DMS53 treated with DMSO at 0.1 percent for 48 hours (cell line): Measurements from ENCODE around the gene DDX19B.
"Not testable (repeated sequence)": the region's sequence is repeated elsewhere in the genome, so short reads cannot be mapped to it uniquely, and the experiment has no call there.

Experiments
- DNase-seq: peaks from one replicate; lab custom pipeline; 2025; ENCODE audit not compliant: unreplicated experiment; lab: John Stamatoyannopoulos, UW

Gene DDX19B

DNA sequence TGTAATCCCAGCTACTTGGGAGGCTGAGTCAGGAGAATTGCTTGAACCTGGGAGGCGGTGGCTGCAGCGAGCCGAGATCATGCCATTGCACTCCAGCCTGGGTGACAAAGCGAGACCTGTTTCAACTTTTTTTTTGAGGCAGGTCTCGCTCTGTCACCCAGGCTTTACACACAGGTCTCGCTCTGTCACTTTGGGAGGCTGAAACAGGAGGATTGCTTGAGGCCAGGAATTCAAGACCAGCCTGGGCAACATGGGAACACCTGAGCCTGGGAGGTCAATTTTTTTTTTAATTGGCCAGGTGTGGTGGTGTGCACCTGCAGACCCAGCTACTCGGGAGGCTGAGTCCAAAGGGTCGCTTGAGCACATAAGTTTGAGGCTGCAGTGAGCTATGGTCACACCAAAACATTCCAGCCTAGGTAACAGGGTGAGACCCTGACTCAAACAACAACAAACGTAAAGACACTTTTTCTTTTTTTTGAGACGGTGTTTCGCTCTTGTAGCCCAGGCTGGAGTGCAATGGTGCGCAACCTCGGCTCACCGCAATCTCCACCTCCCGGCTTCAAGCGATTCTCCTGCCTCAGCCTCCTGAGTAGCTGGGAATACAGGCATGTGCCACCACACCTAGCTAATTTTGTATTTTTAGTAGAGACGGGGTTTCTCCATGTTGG, 11.5 kb upstream of the DDX19B start:
- DNase-seq = not testable (repeated sequence)

DNA sequence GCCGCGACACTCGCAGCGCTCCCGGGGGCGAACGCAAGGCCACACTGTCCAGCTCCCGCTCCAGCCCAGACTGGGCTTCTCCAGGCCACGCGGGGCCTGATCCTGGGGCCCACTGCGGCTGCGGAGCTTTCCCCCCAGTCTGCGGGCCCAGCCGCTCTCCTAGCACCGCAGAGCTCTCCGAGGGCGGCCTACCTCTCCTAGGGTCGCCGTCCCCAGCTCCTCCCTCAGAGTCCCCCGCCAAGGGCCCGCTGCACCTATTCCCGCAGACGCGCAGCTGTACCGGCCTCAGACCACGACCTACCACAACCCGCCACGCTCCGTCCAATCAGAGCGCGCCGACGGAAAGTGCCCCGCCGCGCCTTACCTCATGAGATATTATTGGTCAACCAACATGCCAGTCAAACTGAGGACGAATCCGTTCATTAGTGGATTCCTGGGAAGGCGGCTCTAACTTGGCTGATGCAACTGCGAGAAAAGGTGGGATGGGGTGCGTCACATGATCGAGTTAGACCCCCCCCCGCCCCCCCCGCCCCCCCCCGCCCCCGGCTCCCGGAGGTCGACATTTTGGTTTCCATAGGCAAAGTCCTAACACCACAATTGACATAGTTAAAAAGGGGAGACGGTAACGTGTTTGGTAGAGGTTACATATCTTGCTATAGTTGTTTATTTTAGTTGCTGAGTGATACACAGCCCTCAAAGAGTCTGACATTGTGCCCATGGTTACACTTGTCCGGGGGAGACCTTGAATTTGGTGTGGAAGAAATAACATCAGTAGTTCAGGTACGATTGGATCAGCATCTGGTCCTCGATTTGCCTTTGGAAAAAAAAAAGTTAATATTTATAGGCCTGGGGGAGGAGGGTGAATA, 9.5 kb upstream of the DDX19B start, which contains the start of gene AARS1:
AARS1 (minus strand) TSS at position 278 of the 866 bp plus-strand sequence. CDS start 6,743 bp downstream, outside the sequence.
- peak; percentile 91 for DNase-seq

GRCh38 chr16:70290949-70291519, 8.0 kb upstream of the DDX19B start:
- no peak for DNase-seq

DNA sequence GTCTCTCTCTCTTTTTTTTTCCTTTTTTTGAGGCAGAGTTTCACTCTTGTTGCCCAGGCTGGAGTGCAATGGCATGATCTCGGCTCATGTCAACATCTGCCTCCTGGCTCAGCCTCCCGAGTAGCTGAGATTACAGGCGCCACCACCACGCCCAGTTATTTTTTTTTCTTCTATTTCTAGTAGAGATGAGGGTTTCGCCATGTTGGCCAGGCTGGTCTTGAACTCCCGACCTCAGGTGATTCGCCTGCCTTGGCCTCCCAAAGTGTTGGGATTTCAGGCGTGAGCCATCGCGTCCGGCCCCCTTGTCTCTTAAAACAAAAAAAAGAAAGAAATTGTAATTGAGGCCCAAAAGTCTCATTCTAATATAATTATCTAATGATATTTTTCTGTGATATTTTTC, 6.8 kb upstream of the DDX19B start:
- not testable (repeated sequence) for DNase-seq

DNA sequence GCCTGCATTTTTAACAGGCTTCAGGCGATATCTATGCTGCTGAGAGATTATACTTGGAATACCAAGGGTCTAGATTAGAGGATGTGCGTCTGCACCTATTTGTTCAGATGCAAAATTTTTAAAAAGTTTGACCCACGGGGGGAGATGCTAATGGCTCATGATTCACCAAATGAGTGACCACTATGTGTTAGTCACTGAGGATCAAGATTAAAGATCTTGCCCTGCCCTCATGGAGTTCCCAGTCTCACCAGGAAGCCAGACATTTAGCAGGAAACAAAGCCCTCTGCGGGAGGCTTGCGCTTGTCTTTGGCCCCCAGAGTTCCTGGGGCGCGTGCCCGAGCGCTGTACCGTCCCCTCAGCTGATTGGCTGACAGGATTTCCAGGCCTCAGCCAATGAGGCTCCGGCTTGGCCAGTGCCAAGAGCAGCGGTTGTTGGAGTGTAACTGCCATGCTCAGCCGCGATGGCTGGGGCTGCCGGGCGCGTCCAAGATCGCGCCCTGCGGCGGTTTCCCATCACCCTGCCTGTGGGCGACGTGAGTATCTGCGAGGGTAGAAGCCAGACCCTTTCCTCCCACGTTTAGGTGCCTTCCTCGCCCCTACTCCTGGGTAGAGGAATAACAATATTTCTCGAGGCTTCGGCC, 4.5 kb upstream of the DDX19B start:
- no peak for DNase-seq

- no peak for DNase-seq
Measured at GRCh38 chr16:70295634-70296033, 3.4 kb upstream of the DDX19B start.

DNA sequence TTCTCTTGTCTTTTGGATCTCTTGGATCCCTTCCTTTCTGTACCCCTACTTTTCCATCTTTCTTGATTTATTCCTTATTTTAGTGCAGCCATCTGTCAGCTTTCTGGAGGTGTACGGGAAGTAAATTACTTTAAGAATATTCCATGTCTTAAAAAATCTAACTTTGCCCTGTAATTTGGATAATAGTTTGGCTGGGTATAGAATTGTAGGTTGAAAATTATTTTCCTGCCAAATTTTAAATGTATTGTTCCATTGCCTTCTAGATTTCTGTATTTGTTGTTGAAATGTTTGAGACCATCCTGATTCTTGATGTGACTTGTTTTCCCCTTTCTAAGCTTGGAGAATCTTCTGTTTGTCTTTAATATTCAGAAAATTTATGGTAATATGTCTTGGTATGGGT, 2.1 kb downstream of the DDX19B start:
- DNase-seq = no peak

DNA sequence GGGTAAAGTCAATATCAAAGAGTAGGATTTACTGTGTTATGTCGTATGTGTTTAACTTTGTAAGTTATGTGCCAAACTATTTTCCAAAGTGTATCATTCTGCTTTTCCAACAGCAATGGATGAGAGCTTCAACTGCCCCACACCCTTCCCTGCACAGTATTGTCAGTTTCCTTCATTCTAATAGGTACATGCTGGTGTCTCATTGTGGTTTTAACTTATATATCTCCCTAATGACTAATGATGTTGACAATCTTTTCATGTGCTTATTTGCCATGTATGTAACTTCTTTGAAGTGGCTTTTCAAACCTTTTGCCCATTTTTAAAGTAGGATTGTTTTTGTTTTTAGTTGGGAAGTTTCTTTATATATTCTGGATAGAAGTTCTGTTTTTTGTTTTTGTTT, 3.8 kb downstream of the DDX19B start:
- no peak for DNase-seq

GRCh38 chr16:70304892-70305448, 6.0 kb downstream of the DDX19B start:
- no peak for DNase-seq

GRCh38 chr16:70306880-70307279, 7.9 kb downstream of the DDX19B start:
- DNase-seq = no peak

DNA sequence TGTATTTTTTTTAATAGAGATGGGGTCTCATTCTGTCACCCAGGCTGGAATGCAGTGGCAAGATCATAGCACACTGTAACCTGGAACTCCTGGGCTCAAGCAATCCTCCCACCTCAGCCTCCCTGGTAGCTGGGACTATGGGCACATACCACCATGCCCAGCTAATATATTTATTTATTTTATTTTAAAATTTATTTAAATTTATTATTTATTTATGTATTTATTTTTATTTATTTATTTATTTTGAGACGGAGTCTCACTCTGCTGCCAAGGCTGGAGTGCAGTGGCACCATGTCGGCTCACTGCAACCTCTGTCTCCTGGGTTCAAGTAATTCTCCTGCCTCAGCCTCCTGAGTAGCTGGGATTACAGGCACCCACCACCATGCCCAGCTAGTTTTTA, 8.7 kb downstream of the DDX19B start:
- not testable (repeated sequence) for DNase-seq

DNA sequence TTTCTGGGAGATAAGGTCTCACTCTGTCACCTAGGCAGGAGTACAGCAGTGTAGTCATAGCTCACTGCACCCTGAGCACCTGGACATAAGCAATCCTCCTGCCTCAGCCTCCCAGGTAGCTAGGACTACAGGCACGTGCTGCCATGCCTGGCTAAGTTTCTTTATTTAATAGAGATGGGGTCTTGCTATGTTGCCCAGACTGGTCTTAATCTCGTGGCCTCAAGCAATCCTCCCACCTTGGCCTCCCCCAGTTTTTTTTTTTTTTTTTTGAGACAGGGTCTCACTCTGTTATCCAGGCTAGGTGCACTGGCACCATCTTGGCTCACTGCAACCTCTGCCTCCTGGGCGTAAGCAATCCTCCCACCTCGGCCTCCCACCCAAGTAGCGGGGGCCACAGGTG, 21.1 kb downstream of the DDX19B start:
- DNase-seq = no peak

DNA sequence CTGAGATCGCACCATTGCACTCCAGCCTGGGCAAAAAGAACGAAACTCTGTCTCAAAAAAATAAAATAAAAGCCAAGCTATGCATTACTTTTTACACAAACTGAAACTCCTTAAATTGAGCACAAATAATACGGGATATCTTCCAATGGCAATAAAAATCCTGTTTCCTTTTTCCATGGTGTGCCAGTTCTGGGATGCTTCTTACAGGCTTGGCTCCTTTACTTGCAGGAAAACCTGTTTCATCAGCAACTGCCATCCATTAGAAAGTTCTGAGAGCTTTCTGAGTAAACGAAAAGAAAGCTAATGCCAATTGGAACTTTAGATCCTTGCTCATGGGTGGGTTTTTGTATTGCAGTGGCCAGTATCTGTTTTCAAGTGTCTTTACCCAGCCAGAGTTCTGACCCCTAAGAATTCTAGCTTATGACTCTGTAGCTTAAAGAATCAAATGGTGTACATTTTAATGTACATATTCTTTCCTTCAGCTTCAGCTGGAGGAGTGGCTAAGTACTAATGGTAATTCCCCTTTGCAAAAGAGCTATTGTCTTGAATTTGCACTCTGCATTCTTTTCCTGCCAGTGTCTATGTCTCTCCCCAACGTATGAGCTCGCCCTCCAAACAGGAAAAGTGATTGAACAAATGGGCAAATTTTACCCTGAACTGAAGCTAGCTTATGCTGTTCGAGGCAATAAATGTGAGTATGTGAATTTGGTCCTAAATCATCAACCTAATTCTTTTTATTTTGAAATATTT, 26.2 kb downstream of the DDX19B start:
- no peak for DNase-seq

- DNase-seq = no peak
Measured at GRCh38 chr16:70331091-70331490, 32.1 kb downstream of the DDX19B start.

- DNase-seq = no peak
Measured at GRCh38 chr16:70331588-70332358, 32.8 kb downstream of the DDX19B start.

- peak; percentile 89 for DNase-seq
Measured at GRCh38 chr16:70332728-70333127, 33.7 kb downstream of the DDX19B start.

- DNase-seq = no peak
Measured at GRCh38 chr16:70337814-70338213, 38.8 kb downstream of the DDX19B start.

GRCh38 chr16:70341600-70341999, 42.6 kb downstream of the DDX19B start:
- DNase-seq = no peak

DNA sequence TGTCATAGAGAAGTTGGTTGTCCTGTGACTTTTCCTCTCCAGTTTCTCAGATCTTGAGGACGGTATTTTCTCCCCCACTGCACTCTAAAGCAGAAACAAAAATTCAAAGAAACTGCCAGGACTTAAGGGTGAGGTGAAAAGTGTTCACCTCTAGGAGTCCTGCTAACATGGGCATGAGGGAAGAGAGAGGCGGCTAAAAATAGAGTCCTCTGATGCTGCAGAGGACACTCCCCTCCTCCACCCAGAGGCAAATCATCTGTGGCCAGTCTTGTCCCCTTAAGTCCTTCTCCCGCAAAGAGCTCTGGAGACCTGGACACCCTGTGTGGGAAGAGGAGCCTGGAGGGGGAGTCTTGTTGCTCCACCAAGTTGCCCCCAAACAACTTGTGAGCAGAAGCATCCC, 43.0 kb downstream of the DDX19B start:
- DNase-seq = no peak

- DNase-seq = no peak
Measured at GRCh38 chr16:70345840-70346239, 46.9 kb downstream of the DDX19B start.
